ENCODE measurements around the gene CHMP6.

The CHMP6 gene

GRCh38 chr17:80971704-80972304 is 19.8 kb upstream of the CHMP6 start:
- DNase-seq = no peak

GRCh38 chr17:80976701-80977100 is 14.9 kb upstream of the CHMP6 start:
- DNase-seq = no peak

- no peak for DNase-seq
These were observed 14.5 kb upstream of the CHMP6 start for GRCh38 chr17:80977172-80977571.

- no peak for DNase-seq
These were observed 12.8 kb upstream of the CHMP6 start for GRCh38 chr17:80978499-80979497.

GRCh38 chr17:80979547-80980378 is 11.9 kb upstream of the CHMP6 start:
- no peak for DNase-seq

- peak; percentile 25 for DNase-seq
These were observed 11.1 kb upstream of the CHMP6 start for GRCh38 chr17:80980397-80981061.

GRCh38 chr17:80981062-80981902 is 10.4 kb upstream of the CHMP6 start:
- peak; percentile 34 for DNase-seq

- DNase-seq = no peak
These were observed 9.7 kb upstream of the CHMP6 start for GRCh38 chr17:80981929-80982425.

GRCh38 chr17:80982426-80982974 is 9.1 kb upstream of the CHMP6 start:
- DNase-seq = no peak

GRCh38 chr17:80983545-80983944 is 8.1 kb upstream of the CHMP6 start:
- no peak for DNase-seq

- no peak for DNase-seq
These were observed 6.9 kb upstream of the CHMP6 start for GRCh38 chr17:80984749-80985148.

- no peak for DNase-seq
These were observed 5.6 kb upstream of the CHMP6 start for GRCh38 chr17:80986046-80986445.

- DNase-seq = no peak
These were observed 4.7 kb upstream of the CHMP6 start for GRCh38 chr17:80986816-80987475.

GRCh38 chr17:80987941-80988461 is 3.6 kb upstream of the CHMP6 start:
- no peak for DNase-seq

GRCh38 chr17:80989586-80989913 is 2.1 kb upstream of the CHMP6 start:
- no peak for DNase-seq

- DNase-seq = no peak
These were observed 558 bp upstream of the CHMP6 start for GRCh38 chr17:80990921-80991644.

- no peak for DNase-seq
These were observed 671 bp downstream of the CHMP6 start for GRCh38 chr17:80992077-80992947.

GRCh38 chr17:80992948-80993624 is 1.4 kb downstream of the CHMP6 start:
- DNase-seq = no peak

All from stimulated activated CD4-positive, alpha-beta T cell treated with anti-CD3 and anti-CD28 coated beads, Interleukin-1b, Interleukin-23, amount 100 ng/mL, for 48 hours (primary cell).